Measurements from ENCODE around the gene AGPAT3.

AGPAT3 gene

GRCh38 chr21:43853851-43854772, 10.9 kb upstream of the AGPAT3 start:
- TF ChIP-seq CTCF (IDR thresholded peaks at IDR 0.05; ENCODE audit: low read depth, low read length, missing control alignments) = no peak
- DNase-seq = no peak
- Histone ChIP-seq H3K27me3 (replicated peaks) (no peaks in the 10 kb centered on the region), H3K4me3 (ENCODE audit: low read depth, low read length) (no peak overlapping the region), H3K27ac (no peak overlapping the region), H3K36me3 (replicated peaks) (no peaks in the 10 kb centered on the region)
- in situ Hi-C loops (cut with HindIII; ENCODE audit: low pct_ligation_motif_present, low sequenced_read_pairs) = no loop called here

GRCh38 chr21:43854773-43855633, 10.0 kb upstream of the AGPAT3 start:
- H3K4me3 ChIP-seq (ENCODE audit: low read depth, low read length) = no peak overlapping the region
- no peak for TF ChIP-seq CTCF (IDR thresholded peaks at IDR 0.05; ENCODE audit: low read depth, low read length, missing control alignments)
- no peaks in the 10 kb centered on the region for H3K27me3 ChIP-seq (replicated peaks)
- no peak for DNase-seq
- H3K27ac ChIP-seq = no peak overlapping the region
- H3K36me3 ChIP-seq (replicated peaks) = no peaks in the 10 kb centered on the region
- in situ Hi-C loops (cut with HindIII; ENCODE audit: low pct_ligation_motif_present, low sequenced_read_pairs) = no loop called here

GRCh38 chr21:43855955-43856354, 9.1 kb upstream of the AGPAT3 start:
- in situ Hi-C loops (cut with HindIII; ENCODE audit: low pct_ligation_motif_present, low sequenced_read_pairs) = no loop called here
- no peaks in the 10 kb centered on the region for H3K27me3 ChIP-seq (replicated peaks)
- DNase-seq = no peak

GRCh38 chr21:43858806-43859648, 6.0 kb upstream of the AGPAT3 start:
- Histone ChIP-seq H3K27ac (no peak overlapping the region), H3K4me3 (ENCODE audit: low read depth, low read length) (no peak overlapping the region), H3K36me3 (replicated peaks) (no peaks in the 10 kb centered on the region), H3K27me3 (replicated peaks) (no peaks in the 10 kb centered on the region)
- in situ Hi-C loops (cut with HindIII; ENCODE audit: low pct_ligation_motif_present, low sequenced_read_pairs) = no loop called here
- no peak for DNase-seq
- no peak for TF ChIP-seq CTCF (IDR thresholded peaks at IDR 0.05; ENCODE audit: low read depth, low read length, missing control alignments)

More at GRCh38 chr21:43855955-43856354, 9.1 kb upstream of the AGPAT3 start:
- no peak overlapping the region for H3K4me3 ChIP-seq (ENCODE audit: low read depth, low read length)
- TF ChIP-seq CTCF (IDR thresholded peaks at IDR 0.05; ENCODE audit: low read depth, low read length, missing control alignments) = no peak
- H3K27ac ChIP-seq = no peak overlapping the region
- H3K36me3 ChIP-seq (replicated peaks) = no peaks in the 10 kb centered on the region

- in situ Hi-C loops (cut with HindIII; ENCODE audit: low pct_ligation_motif_present, low sequenced_read_pairs) = no loop called here
- no peak overlapping the region for H3K4me3 ChIP-seq (ENCODE audit: low read depth, low read length)
- H3K27ac ChIP-seq = no peak overlapping the region
- no peak for TF ChIP-seq CTCF (IDR thresholded peaks at IDR 0.05; ENCODE audit: low read depth, low read length, missing control alignments)
- H3K27me3 ChIP-seq (replicated peaks) = no peaks in the 10 kb centered on the region
- H3K36me3 ChIP-seq (replicated peaks) = no peaks in the 10 kb centered on the region
- no peak for DNase-seq
Measured at GRCh38 chr21:43859747-43860214, 5.2 kb upstream of the AGPAT3 start.
